Peyer's patch (tissue), 4 donors: ENCODE measurements around the gene SLC17A5. TPM values are rescaled to one million over a fixed set of nuclear protein-coding genes. Genes with fewer than 3 reads are reported as not detected.
"Not testable (repeated sequence)": the region's sequence is repeated elsewhere in the genome, so short reads cannot be mapped to it uniquely, and the experiment has no call there.

Experiments used
- DNase-seq, 3 donors: peaks; one replicate each; pipeline ENCODE4 v3.0.0-alpha.2; 2017 to 2019
- H3K27ac ChIP-seq, 4 donors: fragments of 200-600 bp; sonication (generic); one replicate each; pipeline ENCODE4 v1.5.1; 2016 to 2019
- H3K27me3 ChIP-seq, 2 donors: fragments of 200-600 bp; sonication (generic); one replicate each; pipeline ENCODE4 v1.5.1; 2019
- H3K36me3 ChIP-seq, 3 donors: fragments of 200-600 bp; sonication (generic); one replicate each; pipeline ENCODE4 v1.5.1; 2016 to 2019
- H3K4me1 ChIP-seq, 4 donors: fragments of 200-600 bp; sonication (generic); one replicate each; pipeline ENCODE4 v1.5.1; 2016 to 2019
- H3K4me3 ChIP-seq, 4 donors: fragments of 200-600 bp; sonication (generic); 1 replicate in 3 of 4; 2 replicates in 1 of 4; pipeline ENCODE4 v1.5.1; 2016 to 2019; ENCODE audit warnings: mild to moderate bottlenecking in 1 of 4
- H3K9me3 ChIP-seq, 4 donors: fragments of 200-600 bp; sonication (generic); one replicate each; pipeline ENCODE4 v1.5.1; 2016 to 2019; ENCODE audit warnings: mild to moderate bottlenecking in 1 of 4
- POLR2A ChIP-seq, 2 donors: fragments of 450-650 bp; IDR thresholded peaks; one replicate each; pipeline ENCODE4 v1.5.1; 2017; ENCODE audit warnings: antibody characterized with exemption in 2 of 2, mild to moderate bottlenecking in 2 of 2, moderate library complexity in 2 of 2
- total RNA-seq, 4 donors: library from RNA; depleted of rRNA; stranded (reverse); fragments of >200 nt; gene quantifications; one replicate each; pipeline ENCODE4 v1.1.0, GENCODE V29; 2016
- TF ChIP-seq, protein P1 (sequence below), 6 experiments: fragments of 450-650 bp in 4 of 6; fragments of 200-600 bp in 2 of 6; sonication (generic) in 1 of 6; IDR thresholded peaks; one replicate each; pipeline ENCODE4 v1.5.1; 2017 to 2019; ENCODE audit warnings: antibody characterized with exemption in 6 of 6, mild to moderate bottlenecking in 3 of 6, moderate library complexity in 1 of 6

The SLC17A5 gene
- total RNA-seq, 4 donors from 2014 or later, result 6.6 to 49.7 (median 26.3) TPM

GRCh38 chr6:73579389-73579788 lies 74.4 kb downstream of the SLC17A5 start:
- no peak overlapping the region for H3K4me3 ChIP-seq
- H3K4me1 ChIP-seq, result peaks cover 0 to 18% (median 6%) of the 10 kb centered on the region in 4 donors
- H3K27me3 ChIP-seq, result no peaks in the 10 kb centered on the region
- no peaks in the 10 kb centered on the region for H3K36me3 ChIP-seq
- no peak for TF ChIP-seq POLR2A (IDR thresholded peaks at IDR 0.05)
- TF ChIP-seq, protein P1, sequence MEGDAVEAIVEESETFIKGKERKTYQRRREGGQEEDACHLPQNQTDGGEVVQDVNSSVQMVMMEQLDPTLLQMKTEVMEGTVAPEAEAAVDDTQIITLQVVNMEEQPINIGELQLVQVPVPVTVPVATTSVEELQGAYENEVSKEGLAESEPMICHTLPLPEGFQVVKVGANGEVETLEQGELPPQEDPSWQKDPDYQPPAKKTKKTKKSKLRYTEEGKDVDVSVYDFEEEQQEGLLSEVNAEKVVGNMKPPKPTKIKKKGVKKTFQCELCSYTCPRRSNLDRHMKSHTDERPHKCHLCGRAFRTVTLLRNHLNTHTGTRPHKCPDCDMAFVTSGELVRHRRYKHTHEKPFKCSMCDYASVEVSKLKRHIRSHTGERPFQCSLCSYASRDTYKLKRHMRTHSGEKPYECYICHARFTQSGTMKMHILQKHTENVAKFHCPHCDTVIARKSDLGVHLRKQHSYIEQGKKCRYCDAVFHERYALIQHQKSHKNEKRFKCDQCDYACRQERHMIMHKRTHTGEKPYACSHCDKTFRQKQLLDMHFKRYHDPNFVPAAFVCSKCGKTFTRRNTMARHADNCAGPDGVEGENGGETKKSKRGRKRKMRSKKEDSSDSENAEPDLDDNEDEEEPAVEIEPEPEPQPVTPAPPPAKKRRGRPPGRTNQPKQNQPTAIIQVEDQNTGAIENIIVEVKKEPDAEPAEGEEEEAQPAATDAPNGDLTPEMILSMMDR (IDR thresholded peaks at IDR 0.05), result no peak
- peak overlapping the region; percentile 70 to 90 (median 76) for H3K27ac ChIP-seq
- DNase-seq, result no peak
- no peaks in the 10 kb centered on the region for H3K9me3 ChIP-seq

- Histone ChIP-seq H3K27ac (no peak overlapping the region), H3K36me3 (no peaks in the 10 kb centered on the region), H3K9me3 (no peaks in the 10 kb centered on the region), H3K4me1 (peaks cover 0 to 18% (median 6%) of the 10 kb centered on the region in 4 donors), H3K27me3 (no peaks in the 10 kb centered on the region), H3K4me3 (no peak overlapping the region)
- TF ChIP-seq, protein P1 (IDR thresholded peaks at IDR 0.05), result no peak
- TF ChIP-seq POLR2A (IDR thresholded peaks at IDR 0.05), result no peak
- no peak for DNase-seq
These were observed 76.1 kb downstream of the SLC17A5 start for GRCh38 chr6:73577676-73578075.

GRCh38 chr6:73572531-73572930 lies 81.3 kb downstream of the SLC17A5 start:
- not testable (repeated sequence) for H3K36me3 ChIP-seq, H3K4me3 ChIP-seq, DNase-seq, H3K9me3 ChIP-seq, H3K4me1 ChIP-seq, H3K27ac ChIP-seq, H3K27me3 ChIP-seq

DNA sequence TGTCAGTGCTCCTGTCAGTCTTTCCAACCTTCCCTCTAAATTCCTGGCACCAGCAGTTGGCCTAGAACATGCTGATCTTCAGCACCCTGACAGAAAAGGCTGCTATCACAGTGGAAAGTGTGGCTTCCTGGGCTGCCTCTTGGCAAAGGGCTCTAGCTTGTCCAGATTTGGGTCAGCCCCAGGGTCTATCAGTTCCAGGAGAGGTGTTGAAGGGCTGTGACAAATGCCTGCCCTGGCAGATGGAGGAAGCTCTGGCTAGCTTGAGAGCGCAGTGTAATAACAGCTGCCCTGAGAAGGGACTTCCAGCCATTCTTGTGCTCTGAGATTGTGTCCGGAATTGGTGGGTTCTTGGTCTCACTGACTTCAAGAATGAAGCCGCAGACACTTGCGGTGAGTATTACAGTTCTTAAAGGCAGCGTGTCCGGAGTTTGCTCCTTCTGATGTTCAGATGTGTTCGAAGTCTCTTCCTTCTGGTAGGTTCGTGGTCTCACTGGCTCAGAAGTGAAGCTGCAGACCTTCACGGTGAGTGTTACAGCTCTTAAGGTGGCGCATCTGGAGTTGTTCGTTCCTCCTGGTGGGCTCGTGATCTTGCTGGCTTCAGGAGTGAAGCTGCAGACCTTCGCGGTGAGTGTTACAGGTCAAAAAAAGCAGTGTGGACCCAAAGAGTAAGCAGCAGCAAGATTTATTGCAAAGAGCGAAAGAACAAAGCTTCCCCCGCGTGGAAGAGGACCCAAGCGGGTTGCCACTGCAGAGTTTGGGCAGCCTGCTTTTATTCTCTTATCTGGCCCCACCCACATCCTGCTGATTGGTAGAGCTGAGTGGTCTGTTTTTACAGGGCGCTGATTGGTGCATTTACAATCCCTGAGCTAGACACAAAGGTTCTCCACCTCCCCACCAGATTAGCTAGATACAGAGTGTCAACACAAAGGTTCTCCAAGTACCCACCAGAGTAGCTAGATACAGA lies 82.3 kb downstream of the SLC17A5 start:
- not testable (repeated sequence) for DNase-seq, H3K27ac ChIP-seq

DNA sequence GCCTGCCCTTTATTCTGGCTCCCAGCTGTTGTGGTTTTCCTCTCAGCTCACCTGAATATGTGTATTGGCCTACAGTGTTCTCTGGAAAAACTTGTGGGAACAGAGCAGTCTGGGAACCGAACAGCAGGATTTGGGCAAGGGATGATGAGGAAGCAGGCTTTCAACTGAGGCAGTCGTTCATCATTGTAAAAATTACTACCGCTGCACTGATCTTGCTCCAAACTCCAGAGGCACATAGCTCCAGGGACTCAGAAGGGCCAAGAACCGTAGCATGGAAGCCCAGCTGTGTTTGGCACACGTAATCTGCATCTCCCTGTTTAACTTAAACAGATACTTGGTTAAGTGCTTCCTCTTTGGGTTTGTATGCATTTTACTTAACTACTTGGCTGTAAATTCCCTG lies 84.7 kb downstream of the SLC17A5 start:
- TF ChIP-seq, protein P1 (IDR thresholded peaks at IDR 0.05), result no peak
- no peak for TF ChIP-seq POLR2A (IDR thresholded peaks at IDR 0.05)
- no peak for DNase-seq
- Histone ChIP-seq H3K4me1 (peaks cover 0 to 6% (median 0%) of the 10 kb centered on the region in 4 donors), H3K4me3 (no peak overlapping the region), H3K36me3 (no peaks in the 10 kb centered on the region), H3K27me3 (no peaks in the 10 kb centered on the region), H3K27ac (no peak overlapping the region), H3K9me3 (no peaks in the 10 kb centered on the region)

More for the DNA sequence above, 82.3 kb downstream of the SLC17A5 start:
- H3K27me3 ChIP-seq, H3K9me3 ChIP-seq, H3K4me3 ChIP-seq, H3K36me3 ChIP-seq, H3K4me1 ChIP-seq: not testable (repeated sequence)

GRCh38 chr6:73566954-73567591 lies 86.7 kb downstream of the SLC17A5 start:
- H3K4me1 ChIP-seq, result peaks cover 0 to 6% (median 0%) of the 10 kb centered on the region in 4 donors
- H3K27ac ChIP-seq, result peak overlapping the region in 3 of 4 donors; percentile 36 to 74 (median 47)
- H3K9me3 ChIP-seq, result no peaks in the 10 kb centered on the region
- no peaks in the 10 kb centered on the region for H3K36me3 ChIP-seq
- no peaks in the 10 kb centered on the region for H3K27me3 ChIP-seq
- no peak overlapping the region for H3K4me3 ChIP-seq
- TF ChIP-seq, protein P1 (IDR thresholded peaks at IDR 0.05), result no peak
- no peak for TF ChIP-seq POLR2A (IDR thresholded peaks at IDR 0.05)
- DNase-seq, result peak in 2 of 3 donors; percentile 79 to 90

DNA sequence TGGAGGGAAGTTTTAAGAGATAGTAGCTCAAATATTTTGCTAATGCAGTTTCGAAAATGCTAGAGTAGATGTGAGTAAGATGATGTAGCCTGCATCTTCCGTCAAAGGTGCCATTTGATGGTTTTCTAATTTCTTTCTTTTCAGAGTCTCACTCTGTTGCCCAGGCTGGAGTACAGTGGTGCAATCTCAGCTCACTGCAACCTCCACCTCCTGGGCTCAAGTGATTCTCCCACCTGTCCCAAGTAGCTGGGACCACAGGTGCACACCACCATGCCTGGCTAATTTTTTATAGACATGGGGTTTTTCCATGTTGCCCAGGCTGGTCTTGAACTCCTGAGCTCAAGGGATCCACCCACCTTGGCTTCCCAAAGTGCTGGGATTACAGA lies 87.3 kb downstream of the SLC17A5 start:
- not testable (repeated sequence) for H3K36me3 ChIP-seq, H3K4me1 ChIP-seq, H3K4me3 ChIP-seq, H3K9me3 ChIP-seq, DNase-seq, H3K27me3 ChIP-seq
- peak overlapping the region in 2 of 4 donors; percentile 47 to 74 for H3K27ac ChIP-seq
